ENCODE data around the gene PARVA. TPM values are rescaled to one million over a fixed set of nuclear protein-coding genes. Genes with fewer than 3 reads are reported as not detected.

The PARVA gene
- polyA plus RNA-seq, 2 of the 4 experiments (the other 2 are of a cell fraction) = 25.5 to 26.1 TPM

GRCh38 chr11:12469451-12469850 is 92.1 kb downstream of the PARVA start:
- ChIA-PET POLR2A (no interaction called here), CTCF (interaction anchor here (0.9 to 1.4 kb wide), 2 partner anchors 21 to 420 kb away, joined by 3 to 5 read pairs; no protein-coding TSS in a partner anchor)
- DNase-seq (ENCODE audit: low read depth in 1 of 2, low spot score in 1 of 2) (no peak), ATAC-seq (no peak), FAIRE-seq (no peak)
- Histone ChIP-seq H3K4me2 (no peak overlapping the region), H3K27ac (no peak overlapping the region), H3K9me3 (peaks cover 6% of the 10 kb centered on the region; the same call in 1 of the 3 replicates), H3K4me3 (no peak overlapping the region), H3K4me1 (no peaks in the 10 kb centered on the region)
- 78% methylated on average over 3 of the region's 3 CpGs for WGBS (ENCODE audit: missing lambda C conversion rate)
- TF ChIP-seq TFCP2L1 (CRISPR knock-in tag; IDR thresholded peaks at IDR 0.05) (no peak), MYC (IDR thresholded peaks at IDR 0.05; ENCODE audit: borderline replicate concordance, low read length) (no peak), CHD2 (IDR thresholded peaks at IDR 0.05; ENCODE audit: low read length, partially characterized antibody) (no peak), EP300 (IDR thresholded peaks at IDR 0.05) (no peak), HOXA7 (CRISPR knock-in tag; IDR thresholded peaks at IDR 0.05) (no peak), ESRRA (IDR thresholded peaks at IDR 0.05; ENCODE audit: borderline replicate concordance, low read length) (no peak), SMC3 (IDR thresholded peaks at IDR 0.05) (no peak), PBX3 (IDR thresholded peaks at IDR 0.05) (no peak), TP53 (CRISPR knock-in tag; IDR thresholded peaks at IDR 0.05) (no peak), MAZ (IDR thresholded peaks at IDR 0.05; ENCODE audit: borderline replicate concordance, low read depth, low read length) (no peak), HDAC2 (IDR thresholded peaks at IDR 0.05) (no peak), BCL3 (IDR thresholded peaks at IDR 0.05) (no peak), CTCF (IDR thresholded peaks at IDR 0.05) (no peak), ZNF302 (CRISPR knock-in tag; IDR thresholded peaks at IDR 0.05) (no peak)

DNA sequence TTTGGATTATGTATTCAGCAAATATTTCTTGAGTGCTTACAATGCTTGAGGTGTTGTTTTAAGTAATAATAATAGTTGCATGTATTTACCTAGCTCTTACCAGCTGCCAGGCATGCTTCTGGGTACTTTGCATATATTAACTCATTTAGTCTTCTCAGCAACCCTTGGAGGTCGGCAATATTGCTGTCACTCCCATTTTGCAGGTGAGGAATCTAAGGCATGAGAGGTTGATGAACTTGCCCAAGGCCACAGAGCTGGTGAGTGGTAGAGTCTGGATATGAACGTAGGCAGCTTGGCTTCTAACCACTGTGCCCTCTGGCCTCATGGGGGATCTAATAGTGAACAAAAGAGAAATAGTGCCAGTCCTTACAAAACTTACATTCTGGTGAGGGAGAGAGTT is 92.9 kb downstream of the PARVA start:
- 66% methylated on average over 2 of the region's 2 CpGs for WGBS (ENCODE audit: missing lambda C conversion rate)
- no peak overlapping the region for H3K27ac ChIP-seq
- POLR2A ChIA-PET = no interaction called here

DNA sequence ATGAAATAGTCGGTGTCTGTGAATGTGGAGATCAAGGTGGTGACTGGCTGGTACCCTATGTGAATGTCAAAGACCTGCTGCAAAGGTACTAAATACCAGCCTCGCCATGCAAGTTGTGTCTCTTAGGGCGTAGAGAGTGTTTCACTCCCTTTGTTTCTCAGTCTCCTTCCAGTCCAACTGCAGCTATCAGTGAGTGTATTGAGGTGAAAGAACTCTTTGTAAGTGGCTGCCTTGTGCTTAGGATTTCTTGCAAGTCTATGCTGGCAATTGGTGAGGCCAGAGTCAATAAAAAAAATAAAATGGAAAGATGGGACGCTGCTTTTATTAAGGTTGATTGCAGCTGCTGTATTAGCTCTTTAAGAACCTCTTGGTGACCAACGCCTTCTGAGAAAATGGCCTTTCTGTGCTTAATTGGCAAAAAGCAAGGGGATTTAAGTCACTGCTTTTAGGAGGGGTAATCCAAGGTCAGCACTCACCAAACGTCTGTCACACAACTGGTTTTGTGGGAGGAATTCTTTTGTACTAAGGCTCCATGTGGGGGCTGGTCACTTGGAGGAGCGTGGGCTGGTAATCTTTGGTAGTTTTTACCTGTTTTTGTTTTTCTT is 95.1 kb downstream of the PARVA start:
- Histone ChIP-seq H3K9me3 (no peaks in the 10 kb centered on the region), H3K4me1 (no peaks in the 10 kb centered on the region), H3K27ac (no peak overlapping the region), H3K4me2 (no peak overlapping the region), H3K4me3 (no peak overlapping the region)
- FAIRE-seq (no peak), ATAC-seq (no peak), DNase-seq (ENCODE audit: low read depth in 1 of 2, low spot score in 1 of 2) (no peak)
- ChIA-PET POLR2A (no interaction called here), CTCF (interaction anchor here (1.3 to 1.4 kb wide), 2 partner anchors 17 to 20 kb away, joined by 3 read pairs; no protein-coding TSS in a partner anchor)
- TF ChIP-seq MAZ (IDR thresholded peaks at IDR 0.05; ENCODE audit: borderline replicate concordance, low read depth, low read length) (no peak), GATA3 (IDR thresholded peaks at IDR 0.05; ENCODE audit: borderline replicate concordance) (no peak), CBX8 (IDR thresholded peaks at IDR 0.05) (no peak), NR3C1 (IDR thresholded peaks at IDR 0.05) (no peak), HMGXB4 (CRISPR knock-in tag; IDR thresholded peaks at IDR 0.05; ENCODE audit: borderline replicate concordance) (no peak), ZC3H11A (IDR thresholded peaks at IDR 0.05) (no peak), REST (IDR thresholded peaks at IDR 0.05) (no peak), FOSL2 (IDR thresholded peaks at IDR 0.05) (no peak), FOSL2 (CRISPR knock-in tag; IDR thresholded peaks at IDR 0.05) (no peak), FOSB (CRISPR knock-in tag; IDR thresholded peaks at IDR 0.05) (no peak)
- 80% methylated on average over 7 of the region's 7 CpGs for WGBS (ENCODE audit: missing lambda C conversion rate)

More for the DNA sequence above, 92.9 kb downstream of the PARVA start:
- no peak for FAIRE-seq
- H3K4me1 ChIP-seq = no peaks in the 10 kb centered on the region
- TF ChIP-seq EHF (CRISPR knock-in tag; IDR thresholded peaks at IDR 0.05) (no peak), JUN (IDR thresholded peaks at IDR 0.05) (no peak)
- no peaks in the 10 kb centered on the region for H3K9me3 ChIP-seq
- no peak overlapping the region for H3K4me2 ChIP-seq
- no peak for DNase-seq (ENCODE audit: low read depth in 1 of 2, low spot score in 1 of 2)
- no peak for ATAC-seq
- no peak overlapping the region for H3K4me3 ChIP-seq
- CTCF ChIA-PET = interaction anchor here (1.4 kb wide), 2 partner anchors 9 to 419 kb away, joined by 3 to 5 read pairs; no protein-coding TSS in a partner anchor

All from A549 (cell line).